NCI-H82 treated with DMSO at 0.1 percent for 48 hours (cell line): ENCODE measurements around the gene NUMB.
A peak's percentile ranks its signal among the peaks of the same experiment; 100 is the strongest.
"Not testable (repeated sequence)": the region's sequence is repeated elsewhere in the genome, so short reads cannot be mapped to it uniquely, and the experiment has no call there.

Experiments
- DNase-seq: peaks from one replicate; lab custom pipeline; 2025; ENCODE audit not compliant: unreplicated experiment; lab: John Stamatoyannopoulos, UW

Gene NUMB

GRCh38 chr14:73365727-73366126, 92.6 kb downstream of the NUMB start:
- no peak for DNase-seq

DNA sequence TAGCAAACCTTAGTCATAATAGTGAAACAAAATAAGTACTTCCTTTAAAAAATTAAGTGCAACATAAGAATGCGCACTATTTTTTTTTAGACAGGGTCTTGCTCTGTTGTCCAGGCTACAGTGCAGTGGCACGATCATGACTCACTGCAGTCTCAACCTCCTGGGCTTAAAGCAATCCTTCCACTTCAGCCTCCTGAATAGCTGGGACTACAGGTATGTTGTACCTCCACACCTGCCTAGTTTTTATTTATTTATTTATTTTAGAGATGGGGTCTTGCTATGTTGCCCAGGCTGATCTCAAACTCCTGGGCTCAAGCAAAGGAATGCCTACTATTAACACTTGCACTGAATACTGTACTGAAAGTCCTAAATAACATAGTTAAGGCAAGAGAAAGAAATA, 93.8 kb downstream of the NUMB start:
- no peak for DNase-seq

- no peak for DNase-seq
These were observed 98.9 kb downstream of the NUMB start for GRCh38 chr14:73359445-73359844.

GRCh38 chr14:73358187-73358586, 100.2 kb downstream of the NUMB start:
- no peak for DNase-seq

GRCh38 chr14:73349091-73349490, 109.3 kb downstream of the NUMB start:
- not testable (repeated sequence) for DNase-seq

- DNase-seq = peak; percentile 96
These were observed 114.0 kb downstream of the NUMB start for GRCh38 chr14:73344319-73344718.

- no peak for DNase-seq
These were observed 115.7 kb downstream of the NUMB start for GRCh38 chr14:73342670-73343069.

DNA sequence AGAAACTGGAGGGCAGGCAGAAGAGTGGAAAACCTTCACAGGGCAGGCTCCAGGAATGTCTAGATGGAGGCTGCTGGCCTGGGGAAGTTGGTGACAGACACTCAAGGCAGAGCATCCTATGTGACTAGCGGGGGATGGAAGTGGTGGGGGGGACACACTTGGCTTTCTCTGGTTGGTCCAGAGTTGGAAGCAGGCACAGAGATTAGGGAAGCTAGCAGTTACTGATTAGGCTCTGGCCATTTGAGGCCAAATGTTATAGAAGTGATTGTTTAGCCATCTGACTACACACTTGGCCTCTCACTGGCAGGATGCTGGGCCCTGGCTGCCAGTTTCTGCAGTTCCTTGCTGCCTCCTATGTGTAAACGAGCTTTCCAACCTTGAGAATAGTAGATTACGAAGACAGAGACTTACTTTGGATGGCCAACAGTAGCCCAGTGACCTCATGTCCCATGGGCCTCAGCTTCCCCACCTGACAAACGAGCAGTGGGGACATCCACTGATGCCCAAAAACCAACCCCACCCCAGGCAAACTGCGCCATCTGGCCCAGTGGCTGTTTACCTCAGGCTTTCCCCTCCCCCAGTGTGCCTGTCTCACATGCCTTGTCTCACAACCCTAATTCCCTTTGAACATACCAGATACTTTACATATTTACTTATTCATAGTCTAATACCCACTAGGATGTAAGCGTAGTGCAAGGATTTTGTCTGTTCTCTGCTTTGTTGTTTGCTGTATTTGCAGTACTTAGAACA, 118.3 kb downstream of the NUMB start:
- DNase-seq = peak; percentile 90

DNA sequence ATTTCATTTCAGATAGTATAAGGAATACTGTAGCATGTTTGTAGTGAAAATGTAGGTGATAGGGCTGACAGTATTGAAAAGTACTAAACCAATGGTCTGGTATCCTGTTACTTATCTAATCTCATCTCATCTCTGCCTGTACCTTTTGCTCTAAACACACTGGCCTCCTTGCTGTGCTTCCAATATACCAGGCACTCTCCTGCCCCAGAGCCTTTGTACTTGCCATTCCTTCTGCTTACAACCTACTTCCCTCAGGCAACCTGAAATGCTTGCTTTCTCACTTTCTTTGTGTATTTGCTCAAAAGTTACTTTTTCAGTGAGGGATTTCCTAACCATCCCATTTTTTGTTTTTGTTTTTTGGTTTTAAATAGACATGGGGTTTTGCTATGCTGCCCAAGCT, 119.1 kb downstream of the NUMB start:
- DNase-seq = peak; percentile 24

- DNase-seq = no peak
These were observed 119.8 kb downstream of the NUMB start for GRCh38 chr14:73338551-73338950.

DNA sequence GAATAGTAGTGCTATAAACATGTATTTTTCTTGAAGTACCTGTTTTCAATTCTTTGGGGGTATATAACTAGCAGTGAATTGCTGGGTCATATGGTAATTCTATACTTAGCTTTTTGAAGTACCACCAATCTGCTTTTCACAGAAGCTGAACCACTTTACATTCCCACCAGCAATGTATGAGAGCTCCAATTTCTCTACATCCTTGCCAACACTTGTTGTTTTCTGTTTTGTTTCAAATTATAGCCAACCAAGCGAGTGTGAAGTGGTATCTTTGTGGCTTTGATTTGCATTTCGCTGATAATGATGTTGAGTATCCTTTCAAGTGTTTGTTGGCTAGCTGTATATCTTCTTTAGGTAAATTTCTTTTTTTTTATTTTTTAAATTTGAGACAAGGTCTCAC, 125.3 kb downstream of the NUMB start:
- DNase-seq = no peak

DNA sequence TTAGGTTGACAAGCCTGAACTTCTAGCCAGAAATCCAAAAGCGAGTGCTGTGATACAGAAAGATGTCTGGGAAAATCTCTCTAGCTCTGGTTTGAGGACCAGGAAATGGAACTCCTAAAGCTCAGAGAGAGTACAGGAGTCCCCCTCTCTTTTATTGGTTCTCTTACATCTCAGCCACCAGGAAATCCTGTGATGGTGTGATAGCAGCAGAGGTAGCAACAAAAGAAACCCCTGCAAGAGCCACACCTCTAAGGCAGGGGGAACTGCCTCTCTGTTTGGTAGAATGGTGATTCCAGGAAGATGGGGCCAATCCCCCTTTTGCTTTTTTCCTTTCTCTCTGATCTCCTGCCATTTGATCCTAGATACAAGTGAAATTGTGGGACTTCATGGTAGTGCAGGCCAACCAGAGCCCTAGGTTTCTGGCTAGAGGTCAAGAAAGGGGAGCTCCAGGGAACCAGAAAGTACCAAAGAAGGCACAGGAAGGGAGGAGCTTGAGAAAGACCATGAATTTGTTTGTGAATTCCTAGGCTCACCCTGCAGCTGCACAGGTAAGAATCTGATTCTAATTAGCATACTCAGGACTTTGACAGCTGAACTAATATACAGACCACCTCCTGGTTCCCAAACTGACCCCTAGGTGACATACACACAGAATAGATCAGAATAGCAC, 132.6 kb downstream of the NUMB start:
- DNase-seq = no peak

GRCh38 chr14:73325063-73325462, 133.3 kb downstream of the NUMB start:
- no peak for DNase-seq

DNA sequence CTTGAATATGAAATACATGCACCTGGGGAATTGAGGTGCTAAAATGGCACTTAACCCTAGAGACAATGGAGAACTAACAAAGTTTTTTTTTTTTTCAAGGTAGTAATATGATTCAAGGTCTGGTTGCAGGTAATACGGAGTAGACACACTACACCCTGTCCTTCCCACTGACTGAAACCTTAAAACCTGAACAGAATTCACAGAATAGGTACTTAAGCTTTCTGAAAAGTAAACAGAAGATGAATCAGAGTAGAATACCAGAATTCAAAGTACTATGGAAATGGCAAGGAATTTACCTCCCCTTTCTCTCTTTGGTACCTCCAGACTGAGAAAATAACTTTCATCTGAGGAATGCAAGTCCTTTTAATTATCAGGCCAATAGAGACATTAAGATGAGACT, 133.8 kb downstream of the NUMB start:
- no peak for DNase-seq

DNA sequence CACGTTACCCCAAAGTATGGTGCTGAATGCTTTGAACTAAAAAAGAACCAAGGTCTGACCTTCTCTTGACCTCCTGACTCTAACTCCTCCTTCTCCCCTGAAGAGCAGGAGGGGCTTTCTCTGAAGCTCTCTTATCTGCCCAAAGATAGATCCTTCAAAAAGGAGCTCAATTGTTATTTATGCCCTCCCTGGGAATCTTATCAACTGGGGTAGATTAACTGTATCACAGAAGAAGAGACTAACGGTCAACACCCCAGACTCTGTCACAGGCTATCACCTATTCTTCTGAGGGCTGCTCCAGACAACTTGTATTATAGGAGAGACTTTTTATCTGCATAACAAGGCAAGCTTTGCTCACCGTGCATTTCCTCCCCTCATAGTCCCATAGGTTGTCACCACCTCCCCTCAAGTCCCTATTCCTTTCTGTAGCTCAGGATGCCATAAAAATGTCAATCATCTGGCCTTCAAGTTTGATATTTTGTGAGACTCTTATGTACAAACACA, 134.4 kb downstream of the NUMB start:
- DNase-seq = no peak

GRCh38 chr14:73313151-73313550, 145.2 kb downstream of the NUMB start:
- no peak for DNase-seq

- DNase-seq = no peak
These were observed 145.7 kb downstream of the NUMB start for GRCh38 chr14:73312687-73313086.

GRCh38 chr14:73311708-73312030, 146.7 kb downstream of the NUMB start:
- DNase-seq = no peak

GRCh38 chr14:73309207-73309606, 149.1 kb downstream of the NUMB start:
- not testable (repeated sequence) for DNase-seq

GRCh38 chr14:73307261-73307660, 151.1 kb downstream of the NUMB start:
- DNase-seq = no peak

- DNase-seq = no peak
These were observed 152.8 kb downstream of the NUMB start for GRCh38 chr14:73305499-73305898.

DNA sequence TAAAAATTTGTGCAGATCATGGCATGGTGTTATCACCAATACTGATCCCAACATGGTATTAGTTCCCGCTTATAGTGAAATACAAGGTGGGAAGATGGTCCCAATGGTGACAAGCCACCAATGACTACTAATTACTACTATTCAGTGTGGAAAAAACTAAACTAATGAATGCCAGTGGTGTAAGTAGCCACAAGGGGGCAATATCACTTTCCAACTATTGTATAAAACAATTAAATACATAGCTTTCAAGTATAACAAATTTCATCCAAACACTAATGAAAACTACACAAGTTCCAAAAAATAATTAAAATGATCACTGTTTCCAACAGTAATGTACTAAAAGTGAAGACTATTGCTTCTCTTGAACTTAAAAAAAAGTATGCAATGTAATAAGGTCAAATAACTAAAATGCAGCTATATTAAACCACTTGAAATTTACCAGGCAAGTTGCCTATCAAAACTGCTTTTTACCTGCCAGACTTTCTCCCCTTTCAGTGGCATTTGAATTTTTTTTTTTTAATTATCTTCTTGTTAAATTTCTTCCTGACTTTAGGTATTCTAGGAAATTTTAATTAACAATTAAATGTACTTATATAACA, 163.0 kb downstream of the NUMB start:
- peak; percentile 64 for DNase-seq
